Spleen (tissue), 11 donors: Measurements from ENCODE around the gene AFAP1L2. TPM values are rescaled to one million over a fixed set of nuclear protein-coding genes. Genes with fewer than 3 reads are reported as not detected.

Source experiments
- DNase-seq: peaks from one replicate; pipeline ENCODE4 v3.0.0-alpha.2; 2020
- H3K27ac ChIP-seq, 8 donors: fragments of 200-600 bp; sonication (generic) in 7 of 8; 1 replicate in 4 of 8; 2 replicates in 4 of 8; pipeline versions ENCODE4 v1.5.0 to v1.8.0; 2016 to 2021; ENCODE audit warnings: inconsistent platforms in 4 of 8, mild to moderate bottlenecking in 4 of 8, moderate library complexity in 1 of 8
- H3K27me3 ChIP-seq, 7 donors: fragments of 200-600 bp; sonication (generic) in 6 of 7; replicated peaks in 1 of 7; 1 replicate in 4 of 7; 2 replicates in 3 of 7; pipeline versions ENCODE4 v1.5.0 to v1.8.0; 2016 to 2021; ENCODE audit warnings: inconsistent platforms in 3 of 7, mild to moderate bottlenecking in 1 of 7
- H3K36me3 ChIP-seq, 6 donors: fragments of 200-600 bp; sonication (generic) in 5 of 6; 1 replicate in 4 of 6; 2 replicates in 2 of 6; pipeline versions ENCODE4 v1.5.0 to v1.8.0; 2016 to 2021; ENCODE audit warnings: inconsistent platforms in 2 of 6
- H3K4me1 ChIP-seq, 6 donors: fragments of 200-600 bp; sonication (generic) in 5 of 6; 1 replicate in 3 of 6; 2 replicates in 3 of 6; pipeline versions ENCODE4 v1.5.0 to v1.8.0; 2016 to 2021; ENCODE audit warnings: inconsistent platforms in 3 of 6
- H3K4me3 ChIP-seq, 8 donors: fragments of 200-600 bp; sonication (generic) in 7 of 8; 1 replicate in 4 of 8; 2 replicates in 4 of 8; pipeline versions ENCODE4 v1.5.0 to v1.8.0; 2016 to 2021; ENCODE audit warnings: inconsistent platforms in 4 of 8, mild to moderate bottlenecking in 4 of 8, moderate library complexity in 2 of 8
- H3K9me3 ChIP-seq, 8 donors: fragments of 200-600 bp; sonication (generic) in 7 of 8; 1 replicate in 4 of 8; 2 replicates in 4 of 8; pipeline versions ENCODE4 v1.5.0 to v1.8.0; 2016 to 2021; ENCODE audit warnings: inconsistent platforms in 4 of 8
- CTCF ChIP-seq, 11 experiments: fragments of 200-600 bp in 7 of 11; fragments of 450-650 bp in 4 of 11; sonication (generic) in 4 of 11; IDR thresholded peaks in 8 of 11; conservative IDR thresholded peaks in 3 of 11; 1 replicate in 7 of 11; 2 replicates in 4 of 11; pipeline versions ENCODE4 v1.4.0 to v1.8.0; 2016 to 2021; ENCODE audit warnings: antibody characterized with exemption in 11 of 11, inconsistent platforms in 4 of 11, mild to moderate bottlenecking in 1 of 11
- POLR2A ChIP-seq, 3 donors: fragments of 450-650 bp; IDR thresholded peaks; one replicate each; pipeline ENCODE4 v1.5.1; 2017; ENCODE audit warnings: antibody characterized with exemption in 3 of 3, mild to moderate bottlenecking in 1 of 3
- POLR2AphosphoS5 ChIP-seq, 3 donors: sonication (generic); formaldehyde crosslinking; IDR thresholded peaks; one replicate each; pipeline ENCODE4 v1.5.1; 2017; ENCODE audit warnings: antibody characterized with exemption in 3 of 3
- WGBS, 5 donors: extraction: QIAGEN DNeasy Blood & Tissue Kit in 3 of 5; methylation state at CpG; one replicate each; pipeline versions ENCODE4 v1.1.5 to v1.1.7; 2013 to 2018; 5-methylcytosine and 5-hydroxymethylcytosine counted together
- intact Hi-C: fragments of 100-400 bp; cut with DNase I; formaldehyde crosslinking; loops from one replicate; pipeline ENCODE4 v1.15.0; 2023; ENCODE audit warnings: low total_unique reads
- polyA plus RNA-seq, 3 donors: library from polyadenylated mRNA; stranded (reverse); fragments of 200-250 nt; gene quantifications; one replicate each; pipeline ENCODE4 v1.2.1, GENCODE V29; 2013
- total RNA-seq, 7 donors: library from RNA; depleted of rRNA in 3 of 7; stranded (reverse); fragments of >200 nt in 3 of 7; fragmentation: NEBNext Ultra II Directional in 4 of 7; extraction: Animal tissue kit (Norgen Biotek cat#: 25700) in 4 of 7; gene quantifications; one replicate each; pipeline versions ENCODE4 v1.1.0 to v1.2.1, GENCODE V29; 2016 to 2021
- donor health status: healthy with polysubstance abuse.
- donor health status: DM: no; HTN: no; CAD: no; lungs with moderate emphysema.
- donor health status: DM: no; HTN: no; CAD: no.
- donor health status: Bipolar disorder and iron deficiency.
- donor health status: healthy.
- donor health status: DM: no; HTN: no; CAD: no.
- donor health status: DM: yes; HTN: yes; CAD: no.

Gene AFAP1L2
- total and polyA plus RNA-seq, 10 donors = 18.3 to 273 (median 180) TPM

- Histone ChIP-seq H3K27ac (peak overlapping the region in 3 of 8 donors; percentile 7 to 42 (median 16)), H3K4me1 (peaks cover 0 to 29% (median 12%) of the 10 kb centered on the region in 6 donors), H3K27me3 (no peaks in the 10 kb centered on the region), H3K4me3 (no peak overlapping the region), H3K9me3 (no peaks in the 10 kb centered on the region), H3K36me3 (peaks cover 0 to 6% (median 0%) of the 10 kb centered on the region in 6 donors)
- DNase-seq = no peak
- 74 to 91% (median 86%) methylated on average over 3 of the region's 3 CpGs for WGBS, 5 donors
- intact Hi-C loops = no loop called here
- no peak for TF ChIP-seq POLR2AphosphoS5 (IDR thresholded peaks at IDR 0.05)
- TF ChIP-seq POLR2A (IDR thresholded peaks at IDR 0.05) = no peak
- TF ChIP-seq CTCF (IDR thresholded peaks at IDR 0.05 in 8 of 11, conservative IDR thresholded peaks at IDR 0.05 in 3 of 11) = no peak
These were observed 45.0 kb downstream of the AFAP1L2 start for GRCh38 chr10:114359041-114359952.

DNA sequence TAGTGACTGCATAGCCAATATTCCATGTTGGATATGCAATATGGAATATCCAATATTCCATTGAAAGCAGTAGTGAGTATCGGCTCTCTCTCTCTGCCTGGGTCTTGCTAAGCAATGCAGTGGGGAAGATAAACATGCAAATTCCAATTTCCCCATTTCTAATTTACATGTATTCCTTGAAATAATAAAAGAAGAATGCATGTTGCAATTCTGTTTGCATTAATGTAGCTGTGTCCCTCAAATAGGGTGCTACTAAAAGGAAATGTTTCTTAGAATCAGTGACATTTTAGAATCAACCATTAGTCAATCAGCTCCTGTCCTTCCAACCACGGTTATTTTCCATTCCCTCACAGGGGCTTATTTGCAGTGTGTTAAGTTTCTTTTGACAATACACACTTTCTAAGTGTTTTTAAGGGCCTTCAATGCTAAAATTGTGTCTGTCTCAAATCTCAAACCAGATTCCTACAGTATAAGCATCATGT is 46.7 kb downstream of the AFAP1L2 start:
- Histone ChIP-seq H3K9me3 (no peaks in the 10 kb centered on the region), H3K27me3 (no peaks in the 10 kb centered on the region), H3K4me1 (peaks cover 3 to 45% (median 14%) of the 10 kb centered on the region in 6 donors), H3K27ac (peak overlapping the region in 6 of 8 donors; percentile 17 to 58 (median 42)), H3K4me3 (no peak overlapping the region), H3K36me3 (no peaks in the 10 kb centered on the region)
- TF ChIP-seq POLR2AphosphoS5 (IDR thresholded peaks at IDR 0.05) = no peak
- no peak for TF ChIP-seq CTCF (IDR thresholded peaks at IDR 0.05 in 8 of 11, conservative IDR thresholded peaks at IDR 0.05 in 3 of 11)
- no peak for TF ChIP-seq POLR2A (IDR thresholded peaks at IDR 0.05)
- 50 to 70% (median 67%) methylated on average over 2 of the region's 2 CpGs for whole genome bisulfite sequencing, 5 donors
- DNase-seq = no peak
- intact Hi-C loops = no loop called here

DNA sequence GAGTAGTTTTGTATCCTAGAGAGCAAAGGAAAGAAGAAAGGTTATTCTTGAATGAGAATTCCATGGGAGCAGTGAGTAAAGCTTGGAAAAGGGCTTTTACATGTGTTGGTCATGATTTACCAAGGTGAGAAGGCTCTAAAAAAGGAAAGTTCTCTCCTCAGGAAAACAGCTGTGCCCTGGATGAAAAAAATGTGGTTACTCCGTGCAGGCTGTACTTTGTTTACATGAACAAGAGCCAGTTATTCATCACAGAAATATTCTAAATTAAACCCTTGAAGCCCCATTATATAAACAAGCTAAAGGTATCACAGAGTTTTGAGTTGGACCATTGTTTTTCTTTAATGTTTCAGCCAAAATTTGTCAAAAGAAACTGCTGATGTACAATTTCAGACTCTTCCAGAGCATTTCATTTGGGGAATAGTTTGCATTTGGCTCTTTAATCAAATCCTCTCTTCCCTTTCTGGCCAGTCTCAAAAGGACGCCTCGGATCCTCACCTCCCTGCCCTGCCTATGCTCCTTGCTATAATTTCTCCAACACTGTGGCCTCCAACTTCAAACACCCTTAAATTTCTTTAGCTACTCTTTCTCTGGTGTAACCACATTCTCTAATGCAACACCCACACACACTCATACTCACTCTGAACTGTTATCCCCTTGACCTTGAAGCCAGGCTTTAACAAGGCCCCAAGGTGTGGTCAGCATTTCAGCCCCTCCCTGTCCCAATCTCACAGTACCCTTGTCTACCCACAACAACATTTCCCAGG is 47.4 kb downstream of the AFAP1L2 start:
- 35 to 51% (median 46%) methylated on average over 3 of the region's 3 CpGs for WGBS, 5 donors
- intact Hi-C loops = no loop called here
- peaks cover 4 to 48% (median 17%) of the 10 kb centered on the region in 6 donors for H3K4me1 ChIP-seq
- TF ChIP-seq POLR2AphosphoS5 (IDR thresholded peaks at IDR 0.05) (no peak), CTCF (IDR thresholded peaks at IDR 0.05 in 8 of 11, conservative IDR thresholded peaks at IDR 0.05 in 3 of 11) (no peak), POLR2A (IDR thresholded peaks at IDR 0.05) (no peak)
- no peaks in the 10 kb centered on the region for H3K36me3 ChIP-seq
- no peaks in the 10 kb centered on the region for H3K9me3 ChIP-seq
- H3K4me3 ChIP-seq = no peak overlapping the region
- no peak for DNase-seq
- H3K27me3 ChIP-seq = no peaks in the 10 kb centered on the region
- peak overlapping the region in 6 of 8 donors; percentile 17 to 58 (median 42) for H3K27ac ChIP-seq
